IMR-90 (cell line): ENCODE results near the gene DDX42. TPM values are rescaled to one million over a fixed set of nuclear protein-coding genes. Genes with fewer than 3 reads are reported as not detected.

ENCODE experiments used
- ATAC-seq: fragments of 200-7000 bp; cut with Tn5 transposase; 2 replicates; pipeline ENCODE4 v1.9.1; 2020; ENCODE audit warnings: low read depth, mild to moderate bottlenecking, moderate library complexity
- BruUV-seq: library from RNA; stranded (reverse); fragments of 400-500 nt; replicated peaks from 2 replicates; lab custom pipeline; 2021; lab: Mats Ljungman, UMichigan
- CTCF ChIA-PET: fragments of 300-600 bp; formaldehyde crosslinking; extraction: SDS; loops from one replicate; lab custom pipeline; 2021; ENCODE audit warnings: antibody characterized with exemption; lab: Yijun Ruan, JAX
- POLR2A ChIA-PET: fragments of 300-600 bp; sonication (Branson Sonifier 250); formaldehyde crosslinking; loops from one replicate; lab custom pipeline; 2022; ENCODE audit warnings: antibody characterized with exemption; ENCODE audit not compliant: unreplicated experiment; lab: Charles Lee
- DNase-seq: peaks from one replicate; pipeline ENCODE4 v3.0.0; 2013
- H2AFZ ChIP-seq: replicated peaks from 2 replicates; pipeline ENCODE3; 2013; ENCODE audit warnings: low read length, mild to moderate bottlenecking; ENCODE audit not compliant: poor library complexity
- H2AK5ac ChIP-seq: 2 replicates; pipeline ENCODE4 v1.6.1; 2013; ENCODE audit warnings: low read depth, low read length, inconsistent platforms
- H2AK9ac ChIP-seq: replicated peaks from 2 replicates; pipeline ENCODE3; 2013; ENCODE audit warnings: mild to moderate bottlenecking, low read depth, low read length, moderate library complexity; ENCODE audit not compliant: poor library complexity
- H2BK120ac ChIP-seq: 2 replicates; pipeline ENCODE4 v1.6.1; 2013; ENCODE audit warnings: low read depth, low read length, inconsistent platforms
- H2BK15ac ChIP-seq: 3 replicates; pipeline ENCODE4 v1.6.1; 2013; ENCODE audit warnings: low read depth, low read length, inconsistent platforms
- H2BK20ac ChIP-seq: 2 replicates; pipeline ENCODE4 v1.6.1; 2013; ENCODE audit warnings: low read depth, mild to moderate bottlenecking, inconsistent platforms, low read length, moderate library complexity
- H2BK5ac ChIP-seq: 2 replicates; pipeline ENCODE4 v1.6.1; 2013; ENCODE audit warnings: mild to moderate bottlenecking, low read depth, low read length, inconsistent platforms; ENCODE audit not compliant: poor library complexity, severe bottlenecking
- H3K14ac ChIP-seq: replicated peaks from 2 replicates; pipeline ENCODE4 v1.6.1; 2013; ENCODE audit warnings: low read depth, low read length, inconsistent platforms
- H3K18ac ChIP-seq: 2 replicates; pipeline ENCODE4 v1.6.1; 2013; ENCODE audit warnings: low read depth, low read length, control low read depth
- H3K23ac ChIP-seq: 2 replicates; pipeline ENCODE4 v1.6.1; 2013; ENCODE audit warnings: low read depth, low read length, inconsistent platforms
- H3K27ac ChIP-seq: 2 replicates; pipeline ENCODE4 v1.5.1; 2013; ENCODE audit warnings: mild to moderate bottlenecking, control low read depth, low read length; ENCODE audit not compliant: insufficient read depth
- H3K27me3 ChIP-seq: 2 replicates; pipeline ENCODE4 v1.6.1; 2013; ENCODE audit warnings: low read length; ENCODE audit not compliant: control insufficient read depth, insufficient read depth
- H3K36me3 ChIP-seq: 2 replicates; pipeline ENCODE4 v1.6.1; 2013; ENCODE audit warnings: low read length, mixed read lengths; ENCODE audit not compliant: control insufficient read depth, insufficient read depth
- H3K4ac ChIP-seq: 2 replicates; pipeline ENCODE4 v1.6.1; 2013; ENCODE audit warnings: low read depth, low read length, inconsistent platforms
- H3K4me1 ChIP-seq: 2 replicates; pipeline ENCODE4 v1.6.1; 2013; ENCODE audit warnings: low read length, mixed read lengths; ENCODE audit not compliant: control insufficient read depth, insufficient read depth
- H3K4me2 ChIP-seq: 2 replicates; pipeline ENCODE4 v1.6.1; 2013; ENCODE audit warnings: low read depth, mild to moderate bottlenecking, control low read depth, low read length, moderate library complexity
- H3K4me3 ChIP-seq: 2 replicates; pipeline ENCODE4 v1.5.1; 2013; ENCODE audit warnings: low read depth, mild to moderate bottlenecking, control low read depth, low read length, moderate library complexity; ENCODE audit not compliant: insufficient read depth
- H3K56ac ChIP-seq: 2 replicates; pipeline ENCODE4 v1.6.1; 2013; ENCODE audit warnings: low read length, inconsistent platforms; ENCODE audit not compliant: insufficient read depth; ENCODE audit errors: extremely low read depth
- H3K79me1 ChIP-seq, 2 experiments: 2 replicates each; pipeline ENCODE4 v1.6.1; 2013; ENCODE audit warnings: low read length in 2 of 2, inconsistent platforms in 1 of 2, low read depth in 1 of 2
- H3K9ac ChIP-seq: 2 replicates; pipeline ENCODE4 v1.6.1; 2013; ENCODE audit warnings: low read depth, low read length, control low read depth
- H3K9me1 ChIP-seq: 2 replicates; pipeline ENCODE4 v1.6.1; 2013; ENCODE audit warnings: low read length, inconsistent platforms; ENCODE audit not compliant: insufficient read depth
- H3K9me3 ChIP-seq: 2 replicates; pipeline ENCODE4 v1.6.1; 2013; ENCODE audit warnings: low read length; ENCODE audit not compliant: control insufficient read depth, insufficient read depth
- H4K20me1 ChIP-seq: 2 replicates; pipeline ENCODE4 v1.6.1; 2013; ENCODE audit warnings: low read length, inconsistent platforms; ENCODE audit not compliant: insufficient read depth
- H4K5ac ChIP-seq: 2 replicates; pipeline ENCODE4 v1.6.1; 2013; ENCODE audit warnings: mild to moderate bottlenecking, low read depth, low read length, control low read depth
- H4K8ac ChIP-seq, 2 experiments: 2 replicates each; pipeline ENCODE4 v1.6.1; 2013; ENCODE audit warnings: low read depth in 2 of 2, low read length in 2 of 2, control low read depth in 1 of 2, inconsistent platforms in 1 of 2
- H4K91ac ChIP-seq: 2 replicates; pipeline ENCODE4 v1.6.1; 2013; ENCODE audit warnings: low read depth, low read length, inconsistent platforms; ENCODE audit not compliant: insufficient read depth
- BHLHE40 ChIP-seq: fragments of 150-350 bp; IDR thresholded peaks from 2 replicates; pipeline ENCODE4 v1.6.1; 2016; ENCODE audit warnings: mild to moderate bottlenecking, low read depth, low read length
- CEBPB ChIP-seq: IDR thresholded peaks from 2 replicates; pipeline ENCODE4 v1.6.1; 2012; ENCODE audit warnings: low read depth, low read length, improper control_type of control experiment
- CHD1 ChIP-seq: IDR thresholded peaks from 2 replicates; pipeline ENCODE4 v1.6.1; 2012; ENCODE audit warnings: low read depth, low read length, improper control_type of control experiment
- FOS ChIP-seq: fragments of 150-350 bp; IDR thresholded peaks from 2 replicates; pipeline ENCODE4 v1.6.1; 2016; ENCODE audit warnings: low read depth, low read length
- MAFK ChIP-seq: IDR thresholded peaks from 2 replicates; pipeline ENCODE4 v1.6.1; 2012; ENCODE audit warnings: low read depth, low read length, improper control_type of control experiment
- MXI1 ChIP-seq: IDR thresholded peaks from 2 replicates; pipeline ENCODE4 v1.6.1; 2012; ENCODE audit warnings: low read depth, mild to moderate bottlenecking, low read length, moderate library complexity, borderline replicate concordance
- NFE2L2 ChIP-seq: fragments of 150-350 bp; IDR thresholded peaks from 2 replicates; pipeline ENCODE4 v1.6.1; 2016; ENCODE audit warnings: low read depth, mild to moderate bottlenecking, low read length
- POLR2A ChIP-seq: IDR thresholded peaks from 2 replicates; pipeline ENCODE4 v1.6.1; 2012; ENCODE audit warnings: mild to moderate bottlenecking, low read depth, low read length
- RCOR1 ChIP-seq: IDR thresholded peaks from 2 replicates; pipeline ENCODE4 v1.6.1; 2012; ENCODE audit warnings: mild to moderate bottlenecking, low read length, improper control_type of control experiment; ENCODE audit not compliant: insufficient replicate concordance
- SMC3 ChIP-seq: fragments of 150-350 bp; IDR thresholded peaks from 2 replicates; pipeline ENCODE4 v1.6.1; 2016; ENCODE audit warnings: low read depth, mild to moderate bottlenecking, antibody characterized with exemption, low read length, moderate library complexity
- WGBS, 2 experiments: methylation state at CpG; one replicate each; pipeline versions ENCODE4 v1.1.5 to v1.1.7; 2013; ENCODE audit warnings: missing lambda C conversion rate in 2 of 2; ENCODE audit not compliant: insufficient read length in 1 of 2; ENCODE audit errors: extremely low coverage in 2 of 2; 5-methylcytosine and 5-hydroxymethylcytosine counted together
- dilution Hi-C: fragments of 300-500 bp; cut with HindIII; formaldehyde crosslinking; loops from one replicate; pipeline ENCODE4 v1.14.3; 2018; ENCODE audit warnings: low sequenced_read_pairs; ENCODE audit not compliant: unreplicated experiment
- in situ Hi-C: fragments of 300-500 bp; cut with MboI; formaldehyde crosslinking; loops from 3 replicates; pipeline ENCODE4 v1.14.3; 2019; ENCODE audit warnings: low sequenced_read_pairs, inconsistent platforms, mixed read lengths
- intact Hi-C: fragments of 100-400 bp; cut with micrococcal nuclease; formaldehyde crosslinking; loops from 2 replicates; pipeline ENCODE4 v1.10.0; 2022
- polyA plus RNA-seq, 3 experiments: library from polyadenylated mRNA; depleted of rRNA; stranded (reverse); fragments of >200 nt; gene quantifications; 2 replicates each; pipeline ENCODE4 v1.2.3, GENCODE V29; 2012; ENCODE audit warnings: low replicate concordance in 1 of 3
- total RNA-seq: library from RNA; depleted of rRNA; stranded (reverse); fragments of >200 nt; gene quantifications from 2 replicates; pipeline ENCODE4 v1.2.3, GENCODE V29; 2012
- TF ChIP-seq, protein P1 (sequence below): fragments of 150-350 bp; IDR thresholded peaks from 2 replicates; pipeline ENCODE4 v1.6.1; 2017; ENCODE audit warnings: mild to moderate bottlenecking, antibody characterized with exemption, low read length, low read depth
- TF ChIP-seq, protein P2 (sequence below): fragments of 150-350 bp; IDR thresholded peaks from 2 replicates; pipeline ENCODE4 v1.6.1; 2016; ENCODE audit warnings: low read depth, mild to moderate bottlenecking, low read length, moderate library complexity, borderline replicate concordance
- TF ChIP-seq, protein P3 (sequence below): conservative IDR thresholded peaks from 2 replicates; pipeline ENCODE4 v1.5.1; 2012; ENCODE audit warnings: mild to moderate bottlenecking, low read depth, low read length, improper control_type of control experiment

The DDX42 gene
- total and polyA plus RNA-seq, 2 of the 4 experiments (the other 2 are of a cell fraction): 75.8 to 91.5 TPM

DNA sequence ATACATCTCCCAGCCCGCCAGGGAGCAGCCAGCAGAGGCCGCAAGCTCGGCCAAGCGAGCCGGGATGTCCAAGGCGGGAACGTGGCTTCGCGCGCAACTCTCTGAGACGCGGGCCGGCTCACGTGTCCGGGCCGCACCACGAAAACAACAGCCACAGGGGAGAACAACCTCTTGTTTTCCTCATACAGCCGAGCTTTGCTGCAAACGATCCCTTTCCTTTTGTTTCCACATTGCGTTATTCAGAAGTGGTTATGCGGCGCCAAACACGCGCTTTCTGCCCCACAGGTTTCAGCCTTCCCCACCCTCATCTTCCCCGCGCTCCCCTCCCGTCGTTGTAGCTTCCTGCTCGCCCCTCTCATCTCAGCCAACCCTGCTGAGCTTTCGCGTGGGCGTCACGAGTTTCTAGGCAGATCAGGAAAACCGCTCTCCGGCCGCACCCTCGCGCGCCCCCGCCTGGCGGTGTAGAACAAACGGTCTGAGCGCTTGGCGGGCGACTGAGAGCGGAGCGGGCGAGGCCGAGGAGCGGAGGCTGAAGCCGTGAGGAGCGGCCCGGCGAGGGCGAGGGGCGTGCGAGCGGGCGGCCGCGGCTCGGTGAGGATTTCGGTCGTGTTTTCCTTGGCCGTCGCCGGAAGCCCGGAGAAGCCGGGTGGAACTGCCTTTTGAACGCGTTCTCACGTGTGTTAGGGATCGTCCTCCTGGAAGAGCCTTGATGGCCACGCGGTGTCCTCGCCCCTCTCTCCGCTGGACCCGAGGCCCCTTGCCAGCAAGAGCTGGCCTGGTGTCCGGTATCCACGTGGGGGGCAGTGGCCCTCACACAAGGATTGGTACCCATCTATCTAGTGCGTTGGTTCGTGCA, 75.1 kb downstream of the DDX42 start:
- BruUV-seq: no TSS peak
- no peak for TF ChIP-seq NFE2L2
- no peak for TF ChIP-seq SMC3
- no peak for TF ChIP-seq MAFK
- no peak for TF ChIP-seq CEBPB
- TF ChIP-seq CHD1: peak; percentile 41; the same call in 1 of the 2 replicates
- TF ChIP-seq, protein P1, sequence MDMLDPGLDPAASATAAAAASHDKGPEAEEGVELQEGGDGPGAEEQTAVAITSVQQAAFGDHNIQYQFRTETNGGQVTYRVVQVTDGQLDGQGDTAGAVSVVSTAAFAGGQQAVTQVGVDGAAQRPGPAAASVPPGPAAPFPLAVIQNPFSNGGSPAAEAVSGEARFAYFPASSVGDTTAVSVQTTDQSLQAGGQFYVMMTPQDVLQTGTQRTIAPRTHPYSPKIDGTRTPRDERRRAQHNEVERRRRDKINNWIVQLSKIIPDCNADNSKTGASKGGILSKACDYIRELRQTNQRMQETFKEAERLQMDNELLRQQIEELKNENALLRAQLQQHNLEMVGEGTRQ: peak; percentile 89
- peak; percentile 32 for TF ChIP-seq RCOR1
- peak; percentile 95 for TF ChIP-seq BHLHE40
- no peak for TF ChIP-seq MXI1
- TF ChIP-seq FOS: no peak
- TF ChIP-seq, protein P2, sequence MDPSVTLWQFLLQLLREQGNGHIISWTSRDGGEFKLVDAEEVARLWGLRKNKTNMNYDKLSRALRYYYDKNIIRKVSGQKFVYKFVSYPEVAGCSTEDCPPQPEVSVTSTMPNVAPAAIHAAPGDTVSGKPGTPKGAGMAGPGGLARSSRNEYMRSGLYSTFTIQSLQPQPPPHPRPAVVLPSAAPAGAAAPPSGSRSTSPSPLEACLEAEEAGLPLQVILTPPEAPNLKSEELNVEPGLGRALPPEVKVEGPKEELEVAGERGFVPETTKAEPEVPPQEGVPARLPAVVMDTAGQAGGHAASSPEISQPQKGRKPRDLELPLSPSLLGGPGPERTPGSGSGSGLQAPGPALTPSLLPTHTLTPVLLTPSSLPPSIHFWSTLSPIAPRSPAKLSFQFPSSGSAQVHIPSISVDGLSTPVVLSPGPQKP: no peak
- TF ChIP-seq POLR2A: no peak
- TF ChIP-seq, protein P3, sequence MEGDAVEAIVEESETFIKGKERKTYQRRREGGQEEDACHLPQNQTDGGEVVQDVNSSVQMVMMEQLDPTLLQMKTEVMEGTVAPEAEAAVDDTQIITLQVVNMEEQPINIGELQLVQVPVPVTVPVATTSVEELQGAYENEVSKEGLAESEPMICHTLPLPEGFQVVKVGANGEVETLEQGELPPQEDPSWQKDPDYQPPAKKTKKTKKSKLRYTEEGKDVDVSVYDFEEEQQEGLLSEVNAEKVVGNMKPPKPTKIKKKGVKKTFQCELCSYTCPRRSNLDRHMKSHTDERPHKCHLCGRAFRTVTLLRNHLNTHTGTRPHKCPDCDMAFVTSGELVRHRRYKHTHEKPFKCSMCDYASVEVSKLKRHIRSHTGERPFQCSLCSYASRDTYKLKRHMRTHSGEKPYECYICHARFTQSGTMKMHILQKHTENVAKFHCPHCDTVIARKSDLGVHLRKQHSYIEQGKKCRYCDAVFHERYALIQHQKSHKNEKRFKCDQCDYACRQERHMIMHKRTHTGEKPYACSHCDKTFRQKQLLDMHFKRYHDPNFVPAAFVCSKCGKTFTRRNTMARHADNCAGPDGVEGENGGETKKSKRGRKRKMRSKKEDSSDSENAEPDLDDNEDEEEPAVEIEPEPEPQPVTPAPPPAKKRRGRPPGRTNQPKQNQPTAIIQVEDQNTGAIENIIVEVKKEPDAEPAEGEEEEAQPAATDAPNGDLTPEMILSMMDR: peak; percentile 60

More for the DNA sequence above, 75.1 kb downstream of the DDX42 start:
- Histone ChIP-seq H4K91ac (peak overlapping the region; percentile 86), H2AK9ac (peak overlapping the region; percentile 1), H2BK15ac (peak overlapping the region; percentile 67; the same call in 1 of the 3 replicates), H3K36me3 (no peaks in the 10 kb centered on the region), H4K20me1 (no peaks in the 10 kb centered on the region), H3K23ac (peak overlapping the region; percentile 20; the same call in 1 of the 2 replicates), H3K9me3 (0 out of 2 replicates have a peak, but pooled peaks cover 3% of the 10 kb centered on the region), H4K8ac (peak overlapping the region; percentile 98 to 99), H4K5ac (peak overlapping the region; percentile 92), H3K18ac (peak overlapping the region; percentile 81), H3K79me1 (no peaks in the 10 kb centered on the region), H2AK5ac (no peak overlapping the region), H3K56ac (0 out of 2 replicates have a peak overlapping the region, but pooled peaks have one; percentile 45), H2BK20ac (no peak overlapping the region), H3K4me2 (peak overlapping the region; percentile 88), H3K4me1 (no peaks in the 10 kb centered on the region), H3K27me3 (peaks cover 6% of the 10 kb centered on the region; the same call in 1 of the 2 replicates), H3K4me3 (peak overlapping the region; percentile 33), H2BK120ac (peak overlapping the region; percentile 83), H3K9ac (peak overlapping the region; percentile 53; the same call in 1 of the 2 replicates), H2BK5ac (no peak overlapping the region), H2AFZ (peak overlapping the region; percentile 87), H3K27ac (no peak overlapping the region), H3K4ac (peak overlapping the region; percentile 59; the same call in 1 of the 2 replicates), H3K9me1 (no peaks in the 10 kb centered on the region), H3K14ac (no peak overlapping the region)
- dilution Hi-C loops (no loop called here), in situ Hi-C loops (no loop called here), intact Hi-C loops (no loop called here)
- ChIA-PET CTCF (interaction anchor here (0.6 to 1.0 kb wide), 4 partner anchors 11 to 126 kb away, joined by 3 to 6 read pairs (median 3); no protein-coding TSS in a partner anchor), POLR2A (no interaction called here)
- peak; percentile 80 for DNase-seq
- 30% methylated on average over 73 of the region's 82 CpGs; no CpG with 5 or more reads in 1 of the 2 experiments for WGBS, 2 experiments
- ATAC-seq: peak; percentile 99
